H1 (cell line): Measurements from ENCODE around the gene BRD1. TPM values are rescaled to one million over a fixed set of nuclear protein-coding genes. Genes with fewer than 3 reads are reported as not detected.

Experiments
- CTCF ChIA-PET: fragments of 300-600 bp; sonication (Branson Sonifier 250); formaldehyde crosslinking; loops from one replicate; lab custom pipeline; 2021; ENCODE audit not compliant: partially characterized antibody; lab: Charles Lee
- POLR2A ChIA-PET: fragments of 300-600 bp; sonication (Branson Sonifier 250); formaldehyde crosslinking; loops from one replicate; lab custom pipeline; 2021; ENCODE audit warnings: inconsistent platforms; ENCODE audit not compliant: partially characterized antibody; lab: Charles Lee
- DNase-seq, 2 experiments: peaks; one replicate each; pipeline versions ENCODE4 v3.0.0 to v3.0.0-alpha.2; 2010 to 2022; ENCODE audit warnings: low spot score in 2 of 2, low read depth in 1 of 2, mixed read lengths in 1 of 2
- FAIRE-seq: peaks from 2 replicates; lab custom pipeline; 2011; peaks lifted over from hg19 to GRCh38; lab: Jason Lieb, UNC
- H2AFZ ChIP-seq: 2 replicates; pipeline ENCODE4 v1.8.1; 2012; ENCODE audit warnings: low read length, inconsistent platforms
- H2AK5ac ChIP-seq: 2 replicates; pipeline ENCODE4 v1.6.1; 2013; ENCODE audit warnings: low read depth, low read length
- H2BK120ac ChIP-seq: replicated peaks from 2 replicates; pipeline ENCODE3; 2013; ENCODE audit warnings: low read depth, low read length, inconsistent platforms
- H2BK12ac ChIP-seq: 2 replicates; pipeline ENCODE4 v1.6.1; 2013; ENCODE audit warnings: low read depth, low read length
- H2BK15ac ChIP-seq: 2 replicates; pipeline ENCODE4 v1.6.1; 2013; ENCODE audit warnings: low read length
- H2BK20ac ChIP-seq: 2 replicates; pipeline ENCODE4 v1.6.1; 2013; ENCODE audit warnings: low read length
- H2BK5ac ChIP-seq: 2 replicates; pipeline ENCODE4 v1.6.1; 2013; ENCODE audit warnings: low read depth, low read length
- H3K14ac ChIP-seq: 2 replicates; pipeline ENCODE4 v1.6.1; 2013; ENCODE audit warnings: inconsistent platforms; ENCODE audit not compliant: insufficient read length
- H3K18ac ChIP-seq: 2 replicates; pipeline ENCODE4 v1.6.1; 2013; ENCODE audit warnings: low read length; ENCODE audit errors: extremely low read depth
- H3K23ac ChIP-seq: 2 replicates; pipeline ENCODE4 v1.6.1; 2013; ENCODE audit warnings: inconsistent platforms; ENCODE audit not compliant: insufficient read length
- H3K23me2 ChIP-seq: 2 replicates; pipeline ENCODE4 v1.6.1; 2013; ENCODE audit warnings: low read depth, low read length
- H3K27ac ChIP-seq: 2 replicates; pipeline ENCODE4 v1.6.1; 2011; ENCODE audit warnings: low read depth, low read length, inconsistent platforms
- H3K27me3 ChIP-seq, 4 experiments: replicated peaks in 1 of 4; 1 replicate in 1 of 4; 2 replicates in 3 of 4; pipeline versions ENCODE4 v1.6.1 to v1.8.1; 2011 to 2013; ENCODE audit warnings: low read length in 3 of 4, mild to moderate bottlenecking in 3 of 4, inconsistent platforms in 2 of 4, mixed read lengths in 2 of 4, moderate library complexity in 1 of 4; ENCODE audit not compliant: control insufficient read depth in 3 of 4, insufficient read depth in 3 of 4; ENCODE audit errors: extremely low read depth in 1 of 4
- H3K36me3 ChIP-seq, 4 experiments: 2 replicates each; pipeline versions ENCODE4 v1.6.1 to v1.8.1; 2011 to 2013; ENCODE audit warnings: mild to moderate bottlenecking in 4 of 4, low read length in 3 of 4, moderate library complexity in 2 of 4, control low read depth in 1 of 4, inconsistent platforms in 1 of 4; ENCODE audit not compliant: insufficient read depth in 4 of 4, control insufficient read depth in 2 of 4
- H3K4ac ChIP-seq: replicated peaks from 2 replicates; pipeline ENCODE3; 2013; ENCODE audit warnings: low read length, low read depth, mixed read lengths, inconsistent platforms; ENCODE audit not compliant: insufficient read length
- H3K4me1 ChIP-seq, 4 experiments: replicated peaks in 1 of 4; 1 replicate in 1 of 4; 2 replicates in 3 of 4; pipeline versions ENCODE4 v1.6.1 to v1.8.1; 2011 to 2013; ENCODE audit warnings: low read length in 3 of 4, inconsistent platforms in 2 of 4, mixed read lengths in 1 of 4; ENCODE audit not compliant: insufficient read depth in 4 of 4, control insufficient read depth in 3 of 4
- H3K4me2 ChIP-seq, 2 experiments: 2 replicates each; pipeline versions ENCODE4 v1.6.1 to v1.8.1; 2011 to 2013; ENCODE audit warnings: low read depth in 2 of 2, low read length in 2 of 2, control low read depth in 1 of 2, inconsistent platforms in 1 of 2, mild to moderate bottlenecking in 1 of 2; ENCODE audit not compliant: insufficient read depth in 1 of 2
- H3K4me3 ChIP-seq, 4 experiments: fragments of 200-600, 300-600 bp in 1 of 4; sonication (generic), shearing (Covaris generic), sonication (Bioruptor Twin) in 1 of 4; 2 replicates each; pipeline versions ENCODE4 v1.5.1 to v1.8.1; 2011 to 2016; ENCODE audit warnings: low read length in 4 of 4, low read depth in 3 of 4, control low read depth in 2 of 4, inconsistent platforms in 2 of 4, mild to moderate bottlenecking in 2 of 4, mixed read lengths in 1 of 4, moderate library complexity in 1 of 4; ENCODE audit not compliant: insufficient read depth in 2 of 4; ENCODE audit errors: extremely low read depth in 1 of 4
- H3K56ac ChIP-seq: replicated peaks from 2 replicates; pipeline ENCODE3; 2013; ENCODE audit warnings: low read depth, mild to moderate bottlenecking, mixed read lengths, low read length, inconsistent platforms; ENCODE audit not compliant: insufficient read length
- H3K79me1 ChIP-seq: 2 replicates; pipeline ENCODE4 v1.6.1; 2013; ENCODE audit warnings: low read depth, low read length, control low read depth
- H3K79me2 ChIP-seq, 2 experiments: 2 replicates each; pipeline versions ENCODE4 v1.6.1 to v1.8.1; 2012 to 2013; ENCODE audit warnings: low read length in 2 of 2, mild to moderate bottlenecking in 2 of 2, inconsistent platforms in 1 of 2; ENCODE audit not compliant: insufficient read depth in 2 of 2, control insufficient read depth in 1 of 2
- H3K9ac ChIP-seq, 4 experiments: replicated peaks in 1 of 4; 1 replicate in 1 of 4; 2 replicates in 3 of 4; pipeline versions ENCODE4 v1.6.1 to v1.8.1; 2011 to 2013; ENCODE audit warnings: low read depth in 3 of 4, low read length in 3 of 4, control low read depth in 2 of 4, mild to moderate bottlenecking in 2 of 4, moderate library complexity in 2 of 4, inconsistent platforms in 1 of 4; ENCODE audit errors: extremely low read depth in 1 of 4
- H3K9me3 ChIP-seq, 2 experiments: 2 replicates each; pipeline versions ENCODE4 v1.6.1 to v1.8.1; 2012 to 2013; ENCODE audit warnings: mild to moderate bottlenecking in 2 of 2, moderate library complexity in 2 of 2, control low read depth in 1 of 2, inconsistent platforms in 1 of 2, low read depth in 1 of 2, low read length in 1 of 2, mixed read lengths in 1 of 2; ENCODE audit not compliant: insufficient read depth in 2 of 2
- H4K20me1 ChIP-seq, 2 experiments: replicated peaks in 1 of 2; 2 replicates each; pipeline versions ENCODE3 to v1.8.1; 2011 to 2013; ENCODE audit warnings: inconsistent platforms in 2 of 2, low read length in 2 of 2, mild to moderate bottlenecking in 1 of 2; ENCODE audit not compliant: insufficient read depth in 2 of 2, control insufficient read depth in 1 of 2
- H4K5ac ChIP-seq: 2 replicates; pipeline ENCODE4 v1.6.1; 2013; ENCODE audit warnings: low read length, low read depth, mixed read lengths, inconsistent platforms; ENCODE audit not compliant: insufficient read length
- H4K8ac ChIP-seq: 2 replicates; pipeline ENCODE4 v1.8.0; 2013; ENCODE audit warnings: mild to moderate bottlenecking, moderate library complexity, low read length, inconsistent platforms; ENCODE audit not compliant: insufficient read depth; ENCODE audit errors: extremely low read depth
- H4K91ac ChIP-seq: replicated peaks from 2 replicates; pipeline ENCODE3; 2013; ENCODE audit warnings: low read length, mixed read lengths, inconsistent platforms; ENCODE audit not compliant: insufficient read length
- CBX5 ChIP-seq: fragments of 300-800, 300-1000 bp; sonication (generic); IDR thresholded peaks from 2 replicates; pipeline ENCODE4 v1.7.1; 2016; ENCODE audit warnings: antibody characterized with exemption, low read length, low read depth
- CHD1 ChIP-seq: IDR thresholded peaks from 2 replicates; pipeline ENCODE4 v1.6.1; 2012; ENCODE audit warnings: low read depth, low read length, improper control_type of control experiment
- CHD2 ChIP-seq: IDR thresholded peaks from 2 replicates; pipeline ENCODE4 v1.6.1; 2012; ENCODE audit warnings: low read length, improper control_type of control experiment
- GTF2F1 ChIP-seq: IDR thresholded peaks from 2 replicates; pipeline ENCODE4 v1.6.1; 2012; ENCODE audit warnings: low read depth, low read length, improper control_type of control experiment, borderline replicate concordance
- JUN ChIP-seq: IDR thresholded peaks from 2 replicates; pipeline ENCODE4 v1.6.1; 2011; ENCODE audit warnings: low read depth, mild to moderate bottlenecking, improper control_type of control experiment, low read length
- KDM1A ChIP-seq: fragments of 200-600, 300-600 bp; sonication (generic); IDR thresholded peaks from 2 replicates; pipeline ENCODE4 v1.7.1; 2016; ENCODE audit warnings: mild to moderate bottlenecking, low read length, borderline replicate concordance
- POU5F1 ChIP-seq: IDR thresholded peaks from 2 replicates; pipeline ENCODE4 v1.6.1; 2011; ENCODE audit warnings: low read depth, mild to moderate bottlenecking, low read length, moderate library complexity
- SP2 ChIP-seq: IDR thresholded peaks from 2 replicates; pipeline ENCODE4 v1.6.1; 2012; ENCODE audit warnings: mild to moderate bottlenecking, low read length, inconsistent platforms
- YY1 ChIP-seq: IDR thresholded peaks from 2 replicates; pipeline ENCODE4 v1.6.1; 2011; ENCODE audit warnings: low read depth, mild to moderate bottlenecking, low read length
- WGBS, 2 experiments: shearing (Covaris generic) in 1 of 2; methylation state at CpG; one replicate each; pipeline versions ENCODE4 v1.1.6 to v1.1.7; 2013 to 2015; ENCODE audit warnings: low lambda C conversion rate in 2 of 2, mixed read lengths in 2 of 2, inconsistent platforms in 1 of 2, low coverage in 1 of 2, missing lambda C conversion rate in 1 of 2; ENCODE audit not compliant: insufficient replicate concordance in 2 of 2, insufficient coverage in 1 of 2, insufficient read length in 1 of 2; ENCODE audit errors: extremely low coverage in 1 of 2, missing lambda C conversion rate in 1 of 2; 5-methylcytosine and 5-hydroxymethylcytosine counted together
- polyA plus RNA-seq, 7 experiments: library from polyadenylated mRNA; depleted of rRNA in 3 of 7; stranded (reverse) in 5 of 7; unstranded in 2 of 7; fragments of >200 nt in 5 of 7; fragments of 200-250 nt in 2 of 7; gene quantifications; 1 replicate in 5 of 7; 2 replicates in 1 of 7; 4 replicates in 1 of 7; pipeline versions ENCODE4 v1.2.1 to v1.2.3, GENCODE V29; 2011 to 2013; ENCODE audit warnings: missing spikeins in 2 of 7, mixed read lengths in 2 of 7
- total RNA-seq: library from RNA; stranded (reverse); fragmentation: NEBNext Ultra II Directional; extraction: Animal tissue kit (Norgen Biotek cat#: 25700); gene quantifications from 2 replicates; pipeline ENCODE4 v1.2.1, GENCODE V29; 2021
- TF ChIP-seq, protein P1 (sequence below): IDR thresholded peaks from 2 replicates; pipeline ENCODE4 v1.6.1; 2012; ENCODE audit warnings: inconsistent platforms
- TF ChIP-seq, protein P2 (sequence below): IDR thresholded peaks from 2 replicates; pipeline ENCODE4 v1.6.1; 2011; ENCODE audit warnings: low read depth, mild to moderate bottlenecking, low read length; ENCODE audit not compliant: insufficient read depth
- TF ChIP-seq, protein P3 (sequence below): IDR thresholded peaks from 2 replicates; pipeline ENCODE4 v1.6.1; 2012; ENCODE audit warnings: inconsistent platforms

The BRD1 gene
- total and polyA plus RNA-seq, 2 of the 8 experiments (the other 6 are each of a cell fraction or from before 2014, with no cell fraction given), result 6.8 to 34.0 TPM

DNA sequence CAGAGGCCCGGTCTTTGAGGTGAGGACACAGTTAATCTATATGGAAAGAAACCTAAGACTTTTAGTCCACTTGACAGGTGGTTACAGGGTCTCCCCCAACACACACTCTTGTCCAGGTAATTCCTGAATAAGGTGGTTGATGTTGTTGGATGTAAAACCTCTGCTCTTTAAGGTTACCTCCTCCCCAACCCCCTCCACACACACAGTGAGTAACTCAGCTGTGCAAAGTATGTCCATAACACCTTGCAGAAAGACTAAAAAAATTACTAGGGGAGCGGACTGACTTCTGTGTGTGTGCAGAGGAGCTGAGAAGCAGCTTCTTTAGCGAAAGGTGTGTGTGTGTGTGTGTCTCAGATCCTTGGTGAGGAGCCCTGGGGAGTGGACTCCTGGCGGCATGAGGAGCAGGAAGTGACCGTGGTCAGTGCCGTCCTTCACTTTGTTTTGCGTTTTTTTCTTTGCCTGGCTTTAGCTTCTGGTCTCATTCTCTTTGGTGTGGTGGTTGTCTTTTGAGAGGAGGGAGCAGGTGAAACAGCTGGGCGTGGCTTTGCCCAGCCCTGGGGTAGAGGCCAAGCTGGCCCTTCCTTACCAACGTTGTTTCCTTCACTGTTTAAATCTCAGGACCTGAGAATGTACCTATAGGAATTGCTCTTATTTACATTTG lies 27.7 kb upstream of the BRD1 start:
- H3K56ac ChIP-seq, result no peak overlapping the region
- H3K9me3 ChIP-seq, result no peaks in the 10 kb centered on the region
- peaks cover 0 to 6% (median 5%) of the 10 kb centered on the region in 4 experiments; a peak in 5 of 7 replicates for H3K4me1 ChIP-seq
- no peak overlapping the region for H2BK20ac ChIP-seq
- H3K4me2 ChIP-seq, result peak overlapping the region; percentile 77 to 81
- H3K18ac ChIP-seq, result no peak overlapping the region
- peaks cover 13 to 25% (median 21%) of the 10 kb centered on the region in 4 experiments for H3K27me3 ChIP-seq
- H2BK120ac ChIP-seq, result no peak overlapping the region
- no peak overlapping the region for H3K4ac ChIP-seq
- no peak for FAIRE-seq
- H2AK5ac ChIP-seq, result no peak overlapping the region
- H4K20me1 ChIP-seq, result peaks cover 19 to 32% of the 10 kb centered on the region in 2 experiments
- no peak overlapping the region for H4K8ac ChIP-seq
- ChIA-PET CTCF (interaction anchor here (0.7 to 1.1 kb wide), 2 partner anchors 9 to 70 kb away, joined by 3 to 5 read pairs; no protein-coding TSS in a partner anchor), POLR2A (interaction anchor here (1.1 to 2.5 kb wide), 6 partner anchors 10 to 45 kb away, joined by 3 to 6 read pairs (median 4); no protein-coding TSS in a partner anchor)
- no peak overlapping the region for H4K91ac ChIP-seq
- H2BK15ac ChIP-seq, result no peak overlapping the region
- H3K27ac ChIP-seq, result no peak overlapping the region
- no peak for DNase-seq
- 77% methylated on average over 9 of the region's 9 CpGs; no CpG with 5 or more reads in 1 of the 2 experiments for WGBS, 2 experiments
- H4K5ac ChIP-seq, result no peak overlapping the region
- no peaks in the 10 kb centered on the region for H3K36me3 ChIP-seq
- H3K23me2 ChIP-seq, result peaks cover 9% of the 10 kb centered on the region
- no peak overlapping the region for H2BK12ac ChIP-seq
- H3K9ac ChIP-seq, result no peak overlapping the region; a peak in 1 of 7 replicates
- no peak overlapping the region for H2BK5ac ChIP-seq
- H3K79me2 ChIP-seq, result peaks cover 11 to 58% of the 10 kb centered on the region in 2 experiments; a peak in 3 of 4 replicates
- peak overlapping the region in 3 of 4 experiments; percentile 63 to 91 (median 78); a peak in 3 of 8 replicates for H3K4me3 ChIP-seq
- H3K23ac ChIP-seq, result no peak overlapping the region
- H2AFZ ChIP-seq, result no peak overlapping the region
- H3K14ac ChIP-seq, result no peak overlapping the region
- peaks cover 26% of the 10 kb centered on the region for H3K79me1 ChIP-seq
- TF ChIP-seq SP2 (no peak), KDM1A (no peak), GTF2F1 (no peak), JUN (no peak), CHD1 (no peak), CHD2 (no peak), CBX5 (no peak), YY1 (no peak), POU5F1 (no peak)
- TF ChIP-seq, protein P1, sequence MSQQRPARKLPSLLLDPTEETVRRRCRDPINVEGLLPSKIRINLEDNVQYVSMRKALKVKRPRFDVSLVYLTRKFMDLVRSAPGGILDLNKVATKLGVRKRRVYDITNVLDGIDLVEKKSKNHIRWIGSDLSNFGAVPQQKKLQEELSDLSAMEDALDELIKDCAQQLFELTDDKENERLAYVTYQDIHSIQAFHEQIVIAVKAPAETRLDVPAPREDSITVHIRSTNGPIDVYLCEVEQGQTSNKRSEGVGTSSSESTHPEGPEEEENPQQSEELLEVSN, result no peak
- TF ChIP-seq, protein P2, sequence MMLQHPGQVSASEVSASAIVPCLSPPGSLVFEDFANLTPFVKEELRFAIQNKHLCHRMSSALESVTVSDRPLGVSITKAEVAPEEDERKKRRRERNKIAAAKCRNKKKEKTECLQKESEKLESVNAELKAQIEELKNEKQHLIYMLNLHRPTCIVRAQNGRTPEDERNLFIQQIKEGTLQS, result no peak
- TF ChIP-seq, protein P3, sequence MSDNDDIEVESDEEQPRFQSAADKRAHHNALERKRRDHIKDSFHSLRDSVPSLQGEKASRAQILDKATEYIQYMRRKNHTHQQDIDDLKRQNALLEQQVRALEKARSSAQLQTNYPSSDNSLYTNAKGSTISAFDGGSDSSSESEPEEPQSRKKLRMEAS, result no peak
